ENCODE measurements around the gene CFAP58. TPM values are rescaled to one million over a fixed set of nuclear protein-coding genes. Genes with fewer than 3 reads are reported as not detected.

Gene CFAP58
- total RNA-seq, 1 experiment from 2014 or later = 0.63 TPM

GRCh38 chr10:104434601-104435000 lies 81.0 kb downstream of the CFAP58 start:
- Histone ChIP-seq H2BK120ac (ENCODE audit: low read depth, low read length, poor library complexity, severe bottlenecking) (no peak overlapping the region), H2AFZ (ENCODE audit: low read length) (no peak overlapping the region), H4K20me1 (ENCODE audit: control insufficient read depth, insufficient read depth, insufficient read length) (no peaks in the 10 kb centered on the region), H2BK12ac (ENCODE audit: insufficient read length, low read depth, low read length) (no peak overlapping the region), H2BK15ac (ENCODE audit: low read depth, low read length) (no peak overlapping the region), H3K4ac (ENCODE audit: low read depth, low read length) (no peak overlapping the region), H3K56ac (ENCODE audit: insufficient read length, low read depth, low read length) (no peak overlapping the region), H4K8ac (replicated peaks; ENCODE audit: insufficient read length, low read depth, low read length) (no peak overlapping the region), H3K23me2 (ENCODE audit: insufficient read length, low read depth, low read length, poor library complexity, severe bottlenecking) (no peaks in the 10 kb centered on the region), H3K4me1 (ENCODE audit: insufficient read depth, low read length) (no peaks in the 10 kb centered on the region), H4K91ac (ENCODE audit: insufficient read length, low read depth, low read length) (no peak overlapping the region), H3K14ac (ENCODE audit: insufficient read depth, low read length) (no peak overlapping the region), H4K5ac (ENCODE audit: insufficient read length, low read depth, low read length) (no peak overlapping the region), H3K4me2 (ENCODE audit: insufficient read depth, insufficient read length, low read length) (no peak overlapping the region), H3K18ac (ENCODE audit: insufficient read length, low read depth, low read length) (no peak overlapping the region), H3K27me3 (ENCODE audit: insufficient read depth, low read length) (no peaks in the 10 kb centered on the region), H2BK5ac (ENCODE audit: insufficient read length, low read length) (no peak overlapping the region), H3K23ac (ENCODE audit: insufficient read length, low read depth, low read length) (no peak overlapping the region), H2AK5ac (ENCODE audit: insufficient read length, low read length) (no peak overlapping the region), H3K79me1 (ENCODE audit: insufficient read depth, low read depth, low read length, poor library complexity, severe bottlenecking) (no peaks in the 10 kb centered on the region), H2BK20ac (ENCODE audit: low read depth, low read length, poor library complexity, severe bottlenecking) (no peak overlapping the region), H3T11ph (ENCODE audit: low read length) (no peak overlapping the region), H3K27ac (ENCODE audit: insufficient read length, low read depth, low read length) (no peak overlapping the region), H3K79me2 (ENCODE audit: insufficient read depth, low read length) (no peaks in the 10 kb centered on the region), H3K9ac (ENCODE audit: extremely low read depth, insufficient read length, low read length) (no peak overlapping the region), H3K9me3 (ENCODE audit: control insufficient read depth, low read depth, low read length) (no peaks in the 10 kb centered on the region)
- no peaks in the 10 kb centered on the region; the same call in none of the 2 replicates for H3K27me3 Mint-ChIP-seq (ENCODE audit: low read depth)
- peaks cover 0 to 3% of the 10 kb centered on the region in 2 experiments; a peak in 2 of 4 replicates for H3K4me1 Mint-ChIP-seq
- TF ChIP-seq, protein P1, sequence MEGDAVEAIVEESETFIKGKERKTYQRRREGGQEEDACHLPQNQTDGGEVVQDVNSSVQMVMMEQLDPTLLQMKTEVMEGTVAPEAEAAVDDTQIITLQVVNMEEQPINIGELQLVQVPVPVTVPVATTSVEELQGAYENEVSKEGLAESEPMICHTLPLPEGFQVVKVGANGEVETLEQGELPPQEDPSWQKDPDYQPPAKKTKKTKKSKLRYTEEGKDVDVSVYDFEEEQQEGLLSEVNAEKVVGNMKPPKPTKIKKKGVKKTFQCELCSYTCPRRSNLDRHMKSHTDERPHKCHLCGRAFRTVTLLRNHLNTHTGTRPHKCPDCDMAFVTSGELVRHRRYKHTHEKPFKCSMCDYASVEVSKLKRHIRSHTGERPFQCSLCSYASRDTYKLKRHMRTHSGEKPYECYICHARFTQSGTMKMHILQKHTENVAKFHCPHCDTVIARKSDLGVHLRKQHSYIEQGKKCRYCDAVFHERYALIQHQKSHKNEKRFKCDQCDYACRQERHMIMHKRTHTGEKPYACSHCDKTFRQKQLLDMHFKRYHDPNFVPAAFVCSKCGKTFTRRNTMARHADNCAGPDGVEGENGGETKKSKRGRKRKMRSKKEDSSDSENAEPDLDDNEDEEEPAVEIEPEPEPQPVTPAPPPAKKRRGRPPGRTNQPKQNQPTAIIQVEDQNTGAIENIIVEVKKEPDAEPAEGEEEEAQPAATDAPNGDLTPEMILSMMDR (conservative IDR thresholded peaks at IDR 0.05) = no peak
- H3K36me3 Mint-ChIP-seq (ENCODE audit: insufficient read depth in 1 of 3, low read depth in 3 of 3) = no peaks in the 10 kb centered on the region
- no peaks in the 10 kb centered on the region for H3K9me3 Mint-ChIP-seq
- no CpG with 5 or more reads among the region's 1 CpG for WGBS (ENCODE audit: extremely low coverage, insufficient read length, low lambda C conversion rate)
- no peak overlapping the region for H3K4me3 Mint-ChIP-seq
- peak overlapping the region in 1 of 3 experiments; percentile 59; a peak in 1 of 7 replicates for H3K27ac Mint-ChIP-seq
- DNase-seq = no peak
